CD4-positive, alpha-beta T cell (primary cell): ENCODE measurements around the gene ZC3HAV1. TPM values are rescaled to one million over a fixed set of nuclear protein-coding genes. Genes with fewer than 3 reads are reported as not detected.
A peak's percentile ranks its signal among the peaks of the same experiment; 100 is the strongest.

ENCODE experiments used
- ATAC-seq: fragments of 200-7000 bp; cut with Tn5 transposase; one replicate; pipeline ENCODE4 v1.10.0; 2022; ENCODE audit warnings: mild to moderate bottlenecking; ENCODE audit not compliant: poor library complexity
- CTCF ChIA-PET: fragments of 350-600 bp; sonication (Branson Sonifier 250); formaldehyde crosslinking; loops from one replicate; lab custom pipeline; 2021; ENCODE audit warnings: antibody characterized with exemption, inconsistent platforms; lab: Charles Lee
- POLR2A ChIA-PET: fragments of 350-600 bp; sonication (Branson Sonifier 250); formaldehyde crosslinking; loops from one replicate; lab custom pipeline; 2021; ENCODE audit warnings: antibody characterized with exemption, inconsistent platforms; lab: Charles Lee
- DNase-seq, 14 experiments: peaks; one replicate each; pipeline ENCODE4 v3.0.0-alpha.2; 2013 to 2020; ENCODE audit warnings: mixed read lengths in 2 of 14
- H3K27ac ChIP-seq, 2 donors: one replicate each; pipeline versions ENCODE4 v1.5.1 to v1.7.0; 2013; ENCODE audit warnings: low read length in 2 of 2, low read depth in 1 of 2, mild to moderate bottlenecking in 1 of 2
- H3K27me3 ChIP-seq, 2 experiments: 1 replicate in 1 of 2; 2 replicates in 1 of 2; pipeline versions ENCODE4 v1.6.1 to v1.7.0; 2013; ENCODE audit warnings: low read length in 2 of 2, control low read depth in 1 of 2, mild to moderate bottlenecking in 1 of 2, moderate library complexity in 1 of 2; ENCODE audit not compliant: insufficient read depth in 2 of 2, control insufficient read depth in 1 of 2
- H3K36me3 ChIP-seq: one replicate; pipeline ENCODE4 v1.6.1; 2013; ENCODE audit warnings: low read length, control low read depth; ENCODE audit not compliant: insufficient read depth
- H3K4me1 ChIP-seq: one replicate; pipeline ENCODE4 v1.6.1; 2013; ENCODE audit warnings: low read length, control low read depth; ENCODE audit not compliant: insufficient read depth
- H3K4me3 ChIP-seq: one replicate; pipeline ENCODE4 v1.5.1; 2013; ENCODE audit warnings: mild to moderate bottlenecking, low read length, moderate library complexity
- H3K9me3 ChIP-seq, 2 experiments: 1 replicate in 1 of 2; 2 replicates in 1 of 2; pipeline versions ENCODE4 v1.6.1 to v1.7.0; 2013; ENCODE audit warnings: low read length in 2 of 2, mild to moderate bottlenecking in 2 of 2, control low read depth in 1 of 2, moderate library complexity in 1 of 2; ENCODE audit not compliant: control insufficient read depth in 1 of 2, insufficient read depth in 1 of 2
- H3K27ac Mint-ChIP-seq: one replicate; pipeline ENCODE4 v1.8.0; 2020; ENCODE audit warnings: mixed read lengths
- H3K27me3 Mint-ChIP-seq: one replicate; pipeline ENCODE4 v1.8.0; 2021; ENCODE audit warnings: mixed read lengths
- H3K36me3 Mint-ChIP-seq: one replicate; pipeline ENCODE4 v1.8.0; 2021; ENCODE audit warnings: low read depth, mixed read lengths
- H3K4me1 Mint-ChIP-seq: one replicate; pipeline ENCODE4 v1.8.0; 2021; ENCODE audit warnings: low read depth, mixed read lengths
- H3K4me3 Mint-ChIP-seq: one replicate; pipeline ENCODE4 v1.8.0; 2020; ENCODE audit warnings: mild to moderate bottlenecking, mixed read lengths
- H3K9me3 Mint-ChIP-seq: one replicate; pipeline ENCODE4 v1.8.0; 2020; ENCODE audit warnings: mixed read lengths
- CTCF ChIP-seq: fragments of 200-600 bp; IDR thresholded peaks from one replicate; pipeline ENCODE4 v1.8.0; 2022; ENCODE audit warnings: antibody characterized with exemption, mild to moderate bottlenecking
- intact Hi-C, 2 experiments: fragments of 100-400 bp; cut with DNase I in 1 of 2; cut with micrococcal nuclease in 1 of 2; formaldehyde crosslinking; loops; one replicate each; pipeline versions ENCODE4 v1.15.1 to v1.9.0; 2023 to 2025; cut with DNase I, micrococcal nuclease
- total RNA-seq, 174 experiments: library from RNA in 2 of 174; stranded (reverse) in 2 of 174; gene quantifications; one replicate each; pipeline ENCODE4 v1.2.3 and lab custom pipeline; 2021 to 2026

Gene ZC3HAV1
- total RNA-seq, 2 experiments from 2014 or later, result 169 to 178 TPM

- TF ChIP-seq CTCF, result no peak
- ChIA-PET POLR2A (interaction anchor here (1.0 kb wide), 1 partner anchor 47 kb away, joined by 4 read pairs; no protein-coding TSS in a partner anchor), CTCF (interaction anchor here (0.8 to 1.1 kb wide), 2 partner anchors 27 to 31 kb away, joined by 3 to 7 read pairs; no protein-coding TSS in a partner anchor)
- H3K4me3 ChIP-seq, result no peak overlapping the region
- Mint-ChIP-seq H3K4me1 (peaks cover 66% of the 10 kb centered on the region), H3K36me3 (peaks cover 90% of the 10 kb centered on the region), H3K9me3 (no peaks in the 10 kb centered on the region), H3K27me3 (no peaks in the 10 kb centered on the region), H3K4me3 (no peak overlapping the region), H3K27ac (no peak overlapping the region)
- intact Hi-C loops, result no loop called here
- DNase-seq (peak in 1 of 14 experiments; percentile 16), ATAC-seq (no peak)
- H3K9me3 ChIP-seq, result no peaks in the 10 kb centered on the region
- H3K27ac ChIP-seq, result no peak overlapping the region
- peaks cover 90% of the 10 kb centered on the region for H3K36me3 ChIP-seq
- H3K4me1 ChIP-seq, result peaks cover 39% of the 10 kb centered on the region
- no peaks in the 10 kb centered on the region for H3K27me3 ChIP-seq
These were observed 61.5 kb downstream of the ZC3HAV1 start for GRCh38 chr7:139047970-139048369.

GRCh38 chr7:139046143-139046542 lies 63.4 kb downstream of the ZC3HAV1 start:
- no peak for TF ChIP-seq CTCF
- CTCF ChIA-PET, result interaction anchor here (0.9 to 2.3 kb wide), 3 partner anchors 9 to 29 kb away, joined by 3 to 11 read pairs (median 4); no protein-coding TSS in a partner anchor
- peaks cover 74% of the 10 kb centered on the region for H3K4me1 Mint-ChIP-seq
- H3K9me3 ChIP-seq, result no peaks in the 10 kb centered on the region
- H3K27me3 ChIP-seq, result no peaks in the 10 kb centered on the region
- ATAC-seq, result no peak
- H3K36me3 Mint-ChIP-seq, result peaks cover 73% of the 10 kb centered on the region
- peaks cover 72% of the 10 kb centered on the region for H3K36me3 ChIP-seq
- POLR2A ChIA-PET, result interaction anchor here (0.6 to 3.0 kb wide), 7 partner anchors 10 to 53 kb away, joined by 3 to 23 read pairs (median 3); partner anchors contain the start of gene ZC3HAV1L
- H3K27ac Mint-ChIP-seq, result peak overlapping the region; percentile 45
- H3K4me3 Mint-ChIP-seq, result peak overlapping the region; percentile 8
- no peaks in the 10 kb centered on the region for H3K27me3 Mint-ChIP-seq
- no peak overlapping the region for H3K4me3 ChIP-seq
- DNase-seq, result no peak
- H3K9me3 Mint-ChIP-seq, result no peaks in the 10 kb centered on the region
- intact Hi-C loops, result no loop called here
- H3K4me1 ChIP-seq, result peaks cover 48% of the 10 kb centered on the region
- H3K27ac ChIP-seq, result no peak overlapping the region

- peaks cover 63% of the 10 kb centered on the region for H3K36me3 Mint-ChIP-seq
- H3K4me1 Mint-ChIP-seq, result peaks cover 72% of the 10 kb centered on the region
- ATAC-seq, result peak; percentile 26
- intact Hi-C loops, result no loop called here
- no peak overlapping the region for H3K4me3 ChIP-seq
- TF ChIP-seq CTCF, result no peak
- peak in 5 of 14 experiments; percentile 12 to 65 (median 46) for DNase-seq
- CTCF ChIA-PET, result interaction anchor here (0.9 to 2.3 kb wide), 4 partner anchors 10 to 30 kb away, joined by 3 to 11 read pairs (median 5); no protein-coding TSS in a partner anchor
- H3K36me3 ChIP-seq, result peaks cover 61% of the 10 kb centered on the region
- peak overlapping the region; percentile 45 for H3K27ac Mint-ChIP-seq
- POLR2A ChIA-PET, result interaction anchor here (0.7 to 3.0 kb wide), 7 partner anchors 9 to 350 kb away, joined by 3 to 23 read pairs (median 3); partner anchors contain the start of gene ZC3HAV1L
- no peaks in the 10 kb centered on the region for H3K27me3 Mint-ChIP-seq
- peaks cover 45% of the 10 kb centered on the region for H3K4me1 ChIP-seq
- no peaks in the 10 kb centered on the region for H3K9me3 ChIP-seq
- peak overlapping the region; percentile 11 to 46 for H3K27ac ChIP-seq
- peak overlapping the region; percentile 47 for H3K4me3 Mint-ChIP-seq
- H3K27me3 ChIP-seq, result no peaks in the 10 kb centered on the region
- H3K9me3 Mint-ChIP-seq, result no peaks in the 10 kb centered on the region
These were observed 64.4 kb downstream of the ZC3HAV1 start for GRCh38 chr7:139044813-139045794.
